ENCODE measurements around the gene GPR37. TPM values are rescaled to one million over a fixed set of nuclear protein-coding genes. Genes with fewer than 3 reads are reported as not detected.

Gene GPR37
- polyA plus RNA-seq, 1 of the 3 experiments (the other 2 are of a cell fraction), result 0.03 TPM

DNA sequence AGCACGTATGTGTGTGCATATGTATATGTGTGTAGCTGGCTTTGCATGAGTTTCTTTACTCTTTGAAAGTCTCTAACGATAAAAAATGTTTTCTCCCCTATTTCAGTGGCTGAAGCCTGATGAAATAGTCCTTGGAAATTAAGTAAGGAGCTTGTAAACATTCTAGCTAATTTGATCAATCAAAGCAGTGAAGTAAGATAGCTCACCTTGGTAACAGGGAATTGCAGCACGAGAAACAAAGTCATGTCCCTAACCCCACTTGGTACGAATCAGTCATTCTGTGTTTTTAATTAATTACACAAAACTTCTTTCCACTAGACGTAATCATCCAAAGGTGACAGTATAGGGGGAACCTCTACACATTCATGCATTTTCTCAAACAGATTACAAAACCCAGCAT lies 41.5 kb downstream of the GPR37 start:
- Histone ChIP-seq H3K4me1 (ENCODE audit: control insufficient read depth in 1 of 2, insufficient read depth in 2 of 2, low read depth in 1 of 2, low read length in 1 of 2) (no peaks in the 10 kb centered on the region), H3K36me3 (replicated peaks in 1 of 2; ENCODE audit: control insufficient read depth in 1 of 2, insufficient read depth in 2 of 2, low read length in 1 of 2) (no peaks in the 10 kb centered on the region), H3K9me2 (no peaks in the 10 kb centered on the region), H3K27me3 (ENCODE audit: insufficient read depth) (no peaks in the 10 kb centered on the region), H3K9me3 (no peaks in the 10 kb centered on the region), H3K4me3 (ENCODE audit: low read depth in 2 of 2, low read length in 1 of 2) (no peak overlapping the region), H3K79me2 (ENCODE audit: insufficient read depth) (no peaks in the 10 kb centered on the region), H3F3A (replicated peaks; ENCODE audit: insufficient read depth) (no peaks in the 10 kb centered on the region), H3K9ac (no peak overlapping the region), H3K4me2 (no peak overlapping the region), H3K27ac (ENCODE audit: low read depth in 2 of 2, low read length in 1 of 2) (no peak overlapping the region), H2AFZ (ENCODE audit: low read depth) (no peak overlapping the region), H4K20me1 (ENCODE audit: insufficient read depth) (no peaks in the 10 kb centered on the region)
- CTCF ChIA-PET, result interaction anchor here (0.6 kb wide), 1 partner anchor 35 kb away, joined by 3 read pairs; no protein-coding TSS in a partner anchor
- WGBS (ENCODE audit: low lambda C conversion rate), result 54% methylated on average over 5 of the region's 5 CpGs
- DNase-seq, result no peak
- TF ChIP-seq, protein P1, sequence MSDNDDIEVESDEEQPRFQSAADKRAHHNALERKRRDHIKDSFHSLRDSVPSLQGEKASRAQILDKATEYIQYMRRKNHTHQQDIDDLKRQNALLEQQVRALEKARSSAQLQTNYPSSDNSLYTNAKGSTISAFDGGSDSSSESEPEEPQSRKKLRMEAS (IDR thresholded peaks at IDR 0.05; ENCODE audit: low read depth), result no peak
- TF ChIP-seq TCF12 (IDR thresholded peaks at IDR 0.05) (no peak), JUND (IDR thresholded peaks at IDR 0.05) (no peak), NFIC (IDR thresholded peaks at IDR 0.05; ENCODE audit: borderline replicate concordance) (no peak), MEF2A (IDR thresholded peaks at IDR 0.05; ENCODE audit: borderline replicate concordance, low read depth) (no peak), NRF1 (IDR thresholded peaks at IDR 0.05; ENCODE audit: low read depth, low read length) (no peak), EZH2phosphoT487 (IDR thresholded peaks at IDR 0.05; ENCODE audit: borderline replicate concordance, low read depth) (no peak), YY1 (IDR thresholded peaks at IDR 0.05; ENCODE audit: low read depth) (no peak)
- TF ChIP-seq, protein P2, sequence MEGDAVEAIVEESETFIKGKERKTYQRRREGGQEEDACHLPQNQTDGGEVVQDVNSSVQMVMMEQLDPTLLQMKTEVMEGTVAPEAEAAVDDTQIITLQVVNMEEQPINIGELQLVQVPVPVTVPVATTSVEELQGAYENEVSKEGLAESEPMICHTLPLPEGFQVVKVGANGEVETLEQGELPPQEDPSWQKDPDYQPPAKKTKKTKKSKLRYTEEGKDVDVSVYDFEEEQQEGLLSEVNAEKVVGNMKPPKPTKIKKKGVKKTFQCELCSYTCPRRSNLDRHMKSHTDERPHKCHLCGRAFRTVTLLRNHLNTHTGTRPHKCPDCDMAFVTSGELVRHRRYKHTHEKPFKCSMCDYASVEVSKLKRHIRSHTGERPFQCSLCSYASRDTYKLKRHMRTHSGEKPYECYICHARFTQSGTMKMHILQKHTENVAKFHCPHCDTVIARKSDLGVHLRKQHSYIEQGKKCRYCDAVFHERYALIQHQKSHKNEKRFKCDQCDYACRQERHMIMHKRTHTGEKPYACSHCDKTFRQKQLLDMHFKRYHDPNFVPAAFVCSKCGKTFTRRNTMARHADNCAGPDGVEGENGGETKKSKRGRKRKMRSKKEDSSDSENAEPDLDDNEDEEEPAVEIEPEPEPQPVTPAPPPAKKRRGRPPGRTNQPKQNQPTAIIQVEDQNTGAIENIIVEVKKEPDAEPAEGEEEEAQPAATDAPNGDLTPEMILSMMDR (IDR thresholded peaks at IDR 0.05), result no peak
- TF ChIP-seq, protein P3, sequence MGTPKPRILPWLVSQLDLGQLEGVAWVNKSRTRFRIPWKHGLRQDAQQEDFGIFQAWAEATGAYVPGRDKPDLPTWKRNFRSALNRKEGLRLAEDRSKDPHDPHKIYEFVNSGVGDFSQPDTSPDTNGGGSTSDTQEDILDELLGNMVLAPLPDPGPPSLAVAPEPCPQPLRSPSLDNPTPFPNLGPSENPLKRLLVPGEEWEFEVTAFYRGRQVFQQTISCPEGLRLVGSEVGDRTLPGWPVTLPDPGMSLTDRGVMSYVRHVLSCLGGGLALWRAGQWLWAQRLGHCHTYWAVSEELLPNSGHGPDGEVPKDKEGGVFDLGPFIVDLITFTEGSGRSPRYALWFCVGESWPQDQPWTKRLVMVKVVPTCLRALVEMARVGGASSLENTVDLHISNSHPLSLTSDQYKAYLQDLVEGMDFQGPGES (IDR thresholded peaks at IDR 0.05; ENCODE audit: low read depth, low read length), result no peak
- POLR2A ChIA-PET, result no interaction called here

DNA sequence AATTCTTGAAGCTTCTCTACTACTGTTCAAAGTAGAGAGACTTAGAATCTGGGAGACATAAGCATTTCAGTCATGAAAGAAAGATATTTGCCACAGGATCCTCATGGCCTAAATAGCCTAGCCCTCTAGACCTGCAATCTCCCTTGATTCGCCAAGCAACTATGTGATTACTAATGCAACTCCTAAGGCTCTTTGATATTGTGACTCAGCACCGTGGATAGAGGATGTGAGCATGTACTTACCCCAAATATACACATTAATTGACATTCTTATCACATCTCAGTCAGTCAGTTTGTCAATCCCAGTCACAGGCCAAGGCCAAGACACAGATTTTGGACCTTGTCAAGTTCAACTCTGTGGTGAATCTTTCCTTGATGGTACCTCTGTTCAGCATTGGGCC lies 42.6 kb downstream of the GPR37 start:
- 38% methylated on average over 2 of the region's 2 CpGs for WGBS (ENCODE audit: low lambda C conversion rate)

More for the DNA sequence above, 42.6 kb downstream of the GPR37 start:
- Histone ChIP-seq H3F3A (replicated peaks; ENCODE audit: insufficient read depth) (no peaks in the 10 kb centered on the region), H3K9me3 (no peaks in the 10 kb centered on the region), H3K4me2 (no peak overlapping the region), H3K4me1 (ENCODE audit: control insufficient read depth in 1 of 2, insufficient read depth in 2 of 2, low read depth in 1 of 2, low read length in 1 of 2) (no peaks in the 10 kb centered on the region), H2AFZ (ENCODE audit: low read depth) (no peak overlapping the region), H3K9me2 (no peaks in the 10 kb centered on the region), H3K79me2 (ENCODE audit: insufficient read depth) (no peaks in the 10 kb centered on the region), H3K36me3 (replicated peaks in 1 of 2; ENCODE audit: control insufficient read depth in 1 of 2, insufficient read depth in 2 of 2, low read length in 1 of 2) (no peaks in the 10 kb centered on the region), H3K9ac (no peak overlapping the region), H3K27ac (ENCODE audit: low read depth in 2 of 2, low read length in 1 of 2) (no peak overlapping the region), H3K4me3 (ENCODE audit: low read depth in 2 of 2, low read length in 1 of 2) (no peak overlapping the region), H3K27me3 (ENCODE audit: insufficient read depth) (no peaks in the 10 kb centered on the region), H4K20me1 (ENCODE audit: insufficient read depth) (no peaks in the 10 kb centered on the region)
- no peak for DNase-seq
- POLR2A ChIA-PET, result no interaction called here
- TF ChIP-seq, protein P4, sequence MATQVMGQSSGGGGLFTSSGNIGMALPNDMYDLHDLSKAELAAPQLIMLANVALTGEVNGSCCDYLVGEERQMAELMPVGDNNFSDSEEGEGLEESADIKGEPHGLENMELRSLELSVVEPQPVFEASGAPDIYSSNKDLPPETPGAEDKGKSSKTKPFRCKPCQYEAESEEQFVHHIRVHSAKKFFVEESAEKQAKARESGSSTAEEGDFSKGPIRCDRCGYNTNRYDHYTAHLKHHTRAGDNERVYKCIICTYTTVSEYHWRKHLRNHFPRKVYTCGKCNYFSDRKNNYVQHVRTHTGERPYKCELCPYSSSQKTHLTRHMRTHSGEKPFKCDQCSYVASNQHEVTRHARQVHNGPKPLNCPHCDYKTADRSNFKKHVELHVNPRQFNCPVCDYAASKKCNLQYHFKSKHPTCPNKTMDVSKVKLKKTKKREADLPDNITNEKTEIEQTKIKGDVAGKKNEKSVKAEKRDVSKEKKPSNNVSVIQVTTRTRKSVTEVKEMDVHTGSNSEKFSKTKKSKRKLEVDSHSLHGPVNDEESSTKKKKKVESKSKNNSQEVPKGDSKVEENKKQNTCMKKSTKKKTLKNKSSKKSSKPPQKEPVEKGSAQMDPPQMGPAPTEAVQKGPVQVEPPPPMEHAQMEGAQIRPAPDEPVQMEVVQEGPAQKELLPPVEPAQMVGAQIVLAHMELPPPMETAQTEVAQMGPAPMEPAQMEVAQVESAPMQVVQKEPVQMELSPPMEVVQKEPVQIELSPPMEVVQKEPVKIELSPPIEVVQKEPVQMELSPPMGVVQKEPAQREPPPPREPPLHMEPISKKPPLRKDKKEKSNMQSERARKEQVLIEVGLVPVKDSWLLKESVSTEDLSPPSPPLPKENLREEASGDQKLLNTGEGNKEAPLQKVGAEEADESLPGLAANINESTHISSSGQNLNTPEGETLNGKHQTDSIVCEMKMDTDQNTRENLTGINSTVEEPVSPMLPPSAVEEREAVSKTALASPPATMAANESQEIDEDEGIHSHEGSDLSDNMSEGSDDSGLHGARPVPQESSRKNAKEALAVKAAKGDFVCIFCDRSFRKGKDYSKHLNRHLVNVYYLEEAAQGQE (IDR thresholded peaks at IDR 0.05; ENCODE audit: low read depth, low read length), result peak; percentile 59; the same call in 1 of the 2 replicates
- TF ChIP-seq, protein P5, sequence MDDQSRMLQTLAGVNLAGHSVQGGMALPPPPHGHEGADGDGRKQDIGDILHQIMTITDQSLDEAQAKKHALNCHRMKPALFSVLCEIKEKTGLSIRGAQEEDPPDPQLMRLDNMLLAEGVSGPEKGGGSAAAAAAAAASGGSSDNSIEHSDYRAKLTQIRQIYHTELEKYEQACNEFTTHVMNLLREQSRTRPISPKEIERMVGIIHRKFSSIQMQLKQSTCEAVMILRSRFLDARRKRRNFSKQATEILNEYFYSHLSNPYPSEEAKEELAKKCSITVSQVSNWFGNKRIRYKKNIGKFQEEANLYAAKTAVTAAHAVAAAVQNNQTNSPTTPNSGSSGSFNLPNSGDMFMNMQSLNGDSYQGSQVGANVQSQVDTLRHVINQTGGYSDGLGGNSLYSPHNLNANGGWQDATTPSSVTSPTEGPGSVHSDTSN (IDR thresholded peaks at IDR 0.05), result no peak
- no peak for TF ChIP-seq TAF1 (IDR thresholded peaks at IDR 0.05; ENCODE audit: borderline replicate concordance, low read depth, low read length)
- no peak for TF ChIP-seq FOXJ3 (CRISPR knock-in tag; IDR thresholded peaks at IDR 0.05)
- CTCF ChIA-PET, result no interaction called here

All from SK-N-SH (cell line).